ENCODE data around the gene RGS5. TPM values are rescaled to one million over a fixed set of nuclear protein-coding genes. Genes with fewer than 3 reads are reported as not detected.

Gene RGS5
- total RNA-seq, 6 experiments from 2014 or later = 2.6 to 13.3 (median 8.2) TPM

DNA sequence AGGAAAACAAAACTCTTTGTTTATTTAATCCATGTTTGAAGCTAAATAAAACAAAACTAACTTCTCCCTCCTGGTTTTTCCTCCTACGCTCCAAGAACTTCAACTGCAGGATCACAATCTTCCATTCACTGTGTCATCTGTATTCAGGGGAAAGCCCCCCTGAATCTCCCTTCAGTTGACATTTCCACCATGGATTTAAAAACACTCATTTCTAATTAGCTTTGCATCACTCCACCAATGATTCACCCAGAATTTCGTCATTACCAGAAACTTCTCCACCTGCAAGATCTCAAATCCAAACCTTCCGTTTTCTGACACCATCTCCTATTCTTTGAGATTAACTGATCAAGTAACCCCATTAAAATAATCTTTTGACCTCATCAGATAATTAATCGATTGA lies 10.9 kb upstream of the RGS5 start:
- no peak for TF ChIP-seq POLR2A (IDR thresholded peaks at IDR 0.05)
- TF ChIP-seq, protein P1, sequence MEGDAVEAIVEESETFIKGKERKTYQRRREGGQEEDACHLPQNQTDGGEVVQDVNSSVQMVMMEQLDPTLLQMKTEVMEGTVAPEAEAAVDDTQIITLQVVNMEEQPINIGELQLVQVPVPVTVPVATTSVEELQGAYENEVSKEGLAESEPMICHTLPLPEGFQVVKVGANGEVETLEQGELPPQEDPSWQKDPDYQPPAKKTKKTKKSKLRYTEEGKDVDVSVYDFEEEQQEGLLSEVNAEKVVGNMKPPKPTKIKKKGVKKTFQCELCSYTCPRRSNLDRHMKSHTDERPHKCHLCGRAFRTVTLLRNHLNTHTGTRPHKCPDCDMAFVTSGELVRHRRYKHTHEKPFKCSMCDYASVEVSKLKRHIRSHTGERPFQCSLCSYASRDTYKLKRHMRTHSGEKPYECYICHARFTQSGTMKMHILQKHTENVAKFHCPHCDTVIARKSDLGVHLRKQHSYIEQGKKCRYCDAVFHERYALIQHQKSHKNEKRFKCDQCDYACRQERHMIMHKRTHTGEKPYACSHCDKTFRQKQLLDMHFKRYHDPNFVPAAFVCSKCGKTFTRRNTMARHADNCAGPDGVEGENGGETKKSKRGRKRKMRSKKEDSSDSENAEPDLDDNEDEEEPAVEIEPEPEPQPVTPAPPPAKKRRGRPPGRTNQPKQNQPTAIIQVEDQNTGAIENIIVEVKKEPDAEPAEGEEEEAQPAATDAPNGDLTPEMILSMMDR (IDR thresholded peaks at IDR 0.05) = no peak
- DNase-seq (no peak), ATAC-seq (no peak)
- Histone ChIP-seq H3K36me3 (no peaks in the 10 kb centered on the region), H3K27me3 (no peaks in the 10 kb centered on the region), H3K9me3 (no peaks in the 10 kb centered on the region), H3K4me1 (no peaks in the 10 kb centered on the region), H3K27ac (no peak overlapping the region), H3K4me3 (no peak overlapping the region)
- intact Hi-C loops (cut with DNase I) = no loop called here
- WGBS (ENCODE audit: insufficient coverage, low coverage, low lambda C conversion rate, missing lambda C conversion rate) = 67% methylated on average over 4 of the region's 4 CpGs

- ATAC-seq = no peak
- no peak overlapping the region for H3K4me3 ChIP-seq
Measured at GRCh38 chr1:163211667-163212066, 9.0 kb upstream of the RGS5 start.

DNA sequence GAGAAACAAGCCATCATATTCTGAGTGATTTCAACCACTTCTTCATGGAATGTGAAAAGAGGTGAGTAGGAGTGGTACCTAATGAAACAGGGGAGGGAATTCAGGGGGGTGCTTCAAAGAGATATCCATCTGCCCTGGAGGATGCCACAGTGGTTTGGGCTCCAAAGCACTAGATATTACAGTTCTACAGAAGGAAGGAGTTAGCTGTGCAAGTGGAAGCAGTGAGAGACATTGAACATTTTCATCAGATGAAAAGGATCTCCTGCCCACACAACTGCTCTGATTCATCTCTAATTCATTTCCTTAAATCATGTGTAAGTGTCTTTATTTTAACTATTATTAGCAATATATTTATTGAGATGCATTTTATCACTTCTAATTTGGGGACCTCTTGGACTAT lies 2.8 kb upstream of the RGS5 start:
- Histone ChIP-seq H3K4me1 (no peaks in the 10 kb centered on the region), H3K4me3 (no peak overlapping the region), H3K9me3 (no peaks in the 10 kb centered on the region), H3K36me3 (no peaks in the 10 kb centered on the region), H3K27ac (no peak overlapping the region), H3K27me3 (no peaks in the 10 kb centered on the region)
- intact Hi-C loops (cut with DNase I) = no loop called here
- no peak for TF ChIP-seq POLR2A (IDR thresholded peaks at IDR 0.05)
- TF ChIP-seq, protein P1 (IDR thresholded peaks at IDR 0.05) = no peak
- DNase-seq (no peak), ATAC-seq (no peak)

More at GRCh38 chr1:163211667-163212066, 9.0 kb upstream of the RGS5 start:
- Histone ChIP-seq H3K27ac (no peak overlapping the region), H3K9me3 (no peaks in the 10 kb centered on the region), H3K27me3 (no peaks in the 10 kb centered on the region), H3K36me3 (no peaks in the 10 kb centered on the region), H3K4me1 (no peaks in the 10 kb centered on the region)
- no peak for TF ChIP-seq POLR2A (IDR thresholded peaks at IDR 0.05)
- TF ChIP-seq, protein P1 (IDR thresholded peaks at IDR 0.05) = no peak
- intact Hi-C loops (cut with DNase I) = no loop called here
- WGBS (ENCODE audit: insufficient coverage, low coverage, low lambda C conversion rate, missing lambda C conversion rate) = 82% methylated on average over 2 of the region's 2 CpGs
- no peak for DNase-seq

DNA sequence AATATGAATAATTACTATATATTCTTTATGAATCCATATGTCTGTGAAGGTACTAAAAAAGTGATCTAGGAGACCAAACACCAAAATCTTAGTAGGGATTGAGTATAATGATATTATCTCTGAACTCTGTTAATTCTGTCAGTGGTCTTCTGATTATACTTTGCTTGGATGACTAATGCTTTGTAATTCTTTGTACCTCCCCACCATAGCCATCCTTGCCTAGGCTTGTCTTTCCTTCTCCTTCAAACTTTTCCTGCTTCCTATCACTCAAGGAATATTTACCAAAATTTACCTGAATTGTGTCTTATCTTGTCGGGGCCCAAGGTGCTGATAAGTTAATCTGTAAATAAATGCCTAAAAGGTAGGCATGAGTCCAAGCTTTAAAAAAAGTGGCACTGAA lies 845 bp upstream of the RGS5 start:
- H3K27ac ChIP-seq = no peak overlapping the region
- H3K9me3 ChIP-seq = no peaks in the 10 kb centered on the region
- DNase-seq = no peak
- no peaks in the 10 kb centered on the region for H3K27me3 ChIP-seq
- TF ChIP-seq POLR2A (IDR thresholded peaks at IDR 0.05) = no peak
- TF ChIP-seq, protein P1 (IDR thresholded peaks at IDR 0.05) = no peak
- no peaks in the 10 kb centered on the region for H3K4me1 ChIP-seq
- H3K36me3 ChIP-seq = no peaks in the 10 kb centered on the region
- WGBS (ENCODE audit: insufficient coverage, low coverage, low lambda C conversion rate, missing lambda C conversion rate) = 54% methylated on average over 1 of the region's 1 CpG
- H3K4me3 ChIP-seq = no peak overlapping the region
- intact Hi-C loops (cut with DNase I) = no loop called here
- no peak for ATAC-seq

DNA sequence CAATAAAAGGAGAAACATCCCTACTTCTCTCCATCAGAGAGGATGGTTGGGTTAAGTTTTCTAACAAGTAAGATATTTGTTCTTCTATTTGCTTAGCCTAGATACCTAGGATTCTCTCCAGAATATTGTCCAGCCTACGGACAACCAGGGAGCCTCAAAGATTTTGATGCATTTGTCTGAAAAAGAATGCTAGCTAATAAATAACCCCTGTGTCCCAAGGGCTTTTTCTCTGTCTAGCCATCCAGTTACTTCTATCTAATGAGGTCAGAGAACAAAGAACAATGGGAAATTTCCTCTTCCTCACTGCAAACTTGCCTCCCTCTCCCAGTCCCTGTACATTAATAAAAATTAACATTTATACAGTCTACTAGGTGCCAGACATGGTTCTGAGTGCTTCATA lies 810 bp downstream of the RGS5 start:
- 45% methylated on average over 1 of the region's 1 CpG for WGBS (ENCODE audit: insufficient coverage, low coverage, low lambda C conversion rate, missing lambda C conversion rate)
- Histone ChIP-seq H3K9me3 (no peaks in the 10 kb centered on the region), H3K4me1 (no peaks in the 10 kb centered on the region), H3K27me3 (no peaks in the 10 kb centered on the region), H3K4me3 (no peak overlapping the region), H3K36me3 (no peaks in the 10 kb centered on the region), H3K27ac (no peak overlapping the region)
- no peak for ATAC-seq
- DNase-seq = no peak
- intact Hi-C loops (cut with DNase I) = no loop called here
- TF ChIP-seq, protein P1 (IDR thresholded peaks at IDR 0.05) = no peak
- TF ChIP-seq POLR2A (IDR thresholded peaks at IDR 0.05) = no peak

All from right lobe of liver (tissue), 6 donors.